Measurements from ENCODE around the gene MTX3. TPM values are rescaled to one million over a fixed set of nuclear protein-coding genes. Genes with fewer than 3 reads are reported as not detected.

MTX3 gene
- total RNA-seq, 2 donors from 2014 or later: 8.3 to 9.4 TPM

- no peak within 1 kb of the TSS for H3K9ac ChIP-seq (ENCODE audit: low read depth in 2 of 2, low read length in 2 of 2)
- H3K27ac ChIP-seq: no peak within 1 kb of the TSS
- peaks cover 26% of the 10 kb centered on the region for H3K27me3 ChIP-seq
- no peaks in the 10 kb centered on the region for H3K4me1 ChIP-seq
- no peak for DNase-seq
- H3K9me3 ChIP-seq: no peaks in the 10 kb centered on the region
- no peaks in the 10 kb centered on the region for H3K36me3 ChIP-seq
- no peak within 1 kb of the TSS for H3K4me3 ChIP-seq
- intact Hi-C loops (cut with DNase I): no loop called here
- TF ChIP-seq CTCF (IDR thresholded peaks at IDR 0.05): no peak
These were observed 44.1 kb upstream of the MTX3 start, which contains the start of gene THBS4 for GRCh38 chr5:80034962-80035821. THBS4 (plus strand) TSS chr5:80035348; CDS start chr5:80035538, 190 bp downstream.

GRCh38 chr5:80034559-80034958 is 43.5 kb upstream of the MTX3 start:
- Histone ChIP-seq H3K27me3 (peaks cover 26% of the 10 kb centered on the region), H3K4me3 (no peak overlapping the region), H3K27ac (no peak overlapping the region), H3K36me3 (no peaks in the 10 kb centered on the region), H3K9me3 (no peaks in the 10 kb centered on the region), H3K4me1 (no peaks in the 10 kb centered on the region), H3K9ac (ENCODE audit: low read depth in 2 of 2, low read length in 2 of 2) (no peak overlapping the region)
- no peak for TF ChIP-seq CTCF (IDR thresholded peaks at IDR 0.05)
- DNase-seq: no peak
- intact Hi-C loops (cut with DNase I): no loop called here

- no peaks in the 10 kb centered on the region for H3K4me1 ChIP-seq
- H3K27me3 ChIP-seq: peaks cover 26% of the 10 kb centered on the region
- H3K36me3 ChIP-seq: no peaks in the 10 kb centered on the region
- no peak overlapping the region for H3K9ac ChIP-seq (ENCODE audit: low read depth in 2 of 2, low read length in 2 of 2)
- intact Hi-C loops (cut with DNase I): no loop called here
- DNase-seq: no peak
- TF ChIP-seq CTCF (IDR thresholded peaks at IDR 0.05): no peak
- H3K27ac ChIP-seq: no peak overlapping the region
- H3K4me3 ChIP-seq: no peak overlapping the region
- H3K9me3 ChIP-seq: no peaks in the 10 kb centered on the region
These were observed 42.5 kb upstream of the MTX3 start for GRCh38 chr5:80033513-80033912.

GRCh38 chr5:80031109-80031508 is 40.0 kb upstream of the MTX3 start:
- Histone ChIP-seq H3K27ac (no peak overlapping the region), H3K27me3 (peaks cover 23% of the 10 kb centered on the region), H3K36me3 (no peaks in the 10 kb centered on the region), H3K4me3 (no peak overlapping the region), H3K9ac (ENCODE audit: low read depth in 2 of 2, low read length in 2 of 2) (no peak overlapping the region), H3K4me1 (no peaks in the 10 kb centered on the region), H3K9me3 (no peaks in the 10 kb centered on the region)
- intact Hi-C loops (cut with DNase I): no loop called here
- no peak for TF ChIP-seq CTCF (IDR thresholded peaks at IDR 0.05)
- DNase-seq: no peak

GRCh38 chr5:80026841-80027240 is 35.8 kb upstream of the MTX3 start:
- no peak for TF ChIP-seq CTCF (IDR thresholded peaks at IDR 0.05)
- peak; percentile 26 for DNase-seq
- Histone ChIP-seq H3K36me3 (no peaks in the 10 kb centered on the region), H3K9ac (ENCODE audit: low read depth in 2 of 2, low read length in 2 of 2) (no peak overlapping the region), H3K9me3 (no peaks in the 10 kb centered on the region), H3K4me1 (no peaks in the 10 kb centered on the region), H3K27ac (no peak overlapping the region), H3K4me3 (no peak overlapping the region), H3K27me3 (no peaks in the 10 kb centered on the region)
- intact Hi-C loops (cut with DNase I): no loop called here

Measured in colonic mucosa (tissue), 4 donors.